Chondrocyte (in vitro differentiated cells): ENCODE data around the gene MORC2. TPM values are rescaled to one million over a fixed set of nuclear protein-coding genes. Genes with fewer than 3 reads are reported as not detected.

ENCODE experiments used
- DNase-seq: peaks from one replicate; pipeline ENCODE4 v3.0.0; 2021; ENCODE audit warnings: mixed read lengths, low spot score
- H3K27ac Mint-ChIP-seq: one replicate; pipeline ENCODE4 v1.8.0; 2021; ENCODE audit warnings: mild to moderate bottlenecking, moderate library complexity, mixed read lengths; ENCODE audit not compliant: unreplicated experiment
- H3K27me3 Mint-ChIP-seq: 2 replicates; pipeline ENCODE4 v1.8.0; 2021; ENCODE audit warnings: low read depth, mixed read lengths
- H3K36me3 Mint-ChIP-seq: 2 replicates; pipeline ENCODE4 v1.8.0; 2021; ENCODE audit warnings: low read depth, mixed read lengths
- H3K4me1 Mint-ChIP-seq: 2 replicates; pipeline ENCODE4 v1.8.0; 2021; ENCODE audit warnings: low read depth, mild to moderate bottlenecking, mixed read lengths
- H3K4me3 Mint-ChIP-seq: one replicate; pipeline ENCODE4 v1.8.0; 2021; ENCODE audit warnings: mild to moderate bottlenecking, moderate library complexity, mixed read lengths; ENCODE audit not compliant: unreplicated experiment
- H3K9me3 Mint-ChIP-seq: 2 replicates; pipeline ENCODE4 v1.8.0; 2021; ENCODE audit warnings: low read depth, mixed read lengths
- total RNA-seq: library from RNA; stranded (reverse); gene quantifications from 3 replicates; pipeline ENCODE4 v1.2.1, GENCODE V29; 2021
- TF ChIP-seq, protein P1 (sequence below): fragments of 200-600 bp; sonication (generic); IDR thresholded peaks from 2 replicates; pipeline ENCODE4 v1.5.0; 2021; ENCODE audit warnings: antibody characterized with exemption, mild to moderate bottlenecking, moderate library complexity

MORC2 gene
- total RNA-seq, 1 donor from 2014 or later = 29.6 TPM

DNA sequence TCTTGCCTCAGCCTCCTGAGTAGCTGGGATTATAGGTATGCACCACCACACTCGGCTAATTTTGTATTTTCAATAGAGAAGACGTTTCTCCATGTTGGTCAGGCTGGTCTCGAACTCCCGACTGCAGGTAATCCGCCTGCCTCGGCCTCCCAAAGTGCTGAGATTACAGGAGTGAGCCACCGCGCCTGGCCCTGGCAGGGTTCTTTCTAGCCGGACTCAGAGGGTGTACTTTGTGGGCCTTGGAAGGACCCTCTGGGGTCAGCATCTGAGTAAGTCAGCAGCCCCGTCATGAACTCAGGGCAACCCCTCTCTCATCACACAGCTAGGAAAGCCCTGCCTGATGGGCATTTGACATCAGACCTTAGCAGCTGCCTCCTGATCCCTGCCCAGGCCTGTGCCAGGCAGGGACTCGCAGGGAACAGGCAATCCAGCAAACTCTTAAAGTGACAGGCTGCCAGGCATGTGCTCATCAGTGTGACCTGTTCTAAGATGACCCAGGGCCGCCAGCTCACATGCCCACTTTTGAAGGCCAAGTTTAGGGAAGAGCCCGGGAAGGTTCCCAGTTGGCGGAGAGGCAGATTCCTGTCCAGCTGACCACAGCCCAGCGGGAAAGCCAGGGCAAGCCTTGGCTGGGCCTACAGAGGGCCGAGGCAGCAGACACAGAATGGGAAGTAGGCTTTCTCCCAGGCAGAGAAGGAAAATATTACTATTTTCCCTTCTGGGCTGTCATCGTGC, 92.9 kb downstream of the MORC2 start:
- Mint-ChIP-seq H3K27me3 (no peaks in the 10 kb centered on the region), H3K27ac (no peak overlapping the region), H3K4me1 (peaks cover 16% of the 10 kb centered on the region), H3K4me3 (no peak overlapping the region), H3K9me3 (no peaks in the 10 kb centered on the region), H3K36me3 (no peaks in the 10 kb centered on the region)
- no peak for DNase-seq
- TF ChIP-seq, protein P1, sequence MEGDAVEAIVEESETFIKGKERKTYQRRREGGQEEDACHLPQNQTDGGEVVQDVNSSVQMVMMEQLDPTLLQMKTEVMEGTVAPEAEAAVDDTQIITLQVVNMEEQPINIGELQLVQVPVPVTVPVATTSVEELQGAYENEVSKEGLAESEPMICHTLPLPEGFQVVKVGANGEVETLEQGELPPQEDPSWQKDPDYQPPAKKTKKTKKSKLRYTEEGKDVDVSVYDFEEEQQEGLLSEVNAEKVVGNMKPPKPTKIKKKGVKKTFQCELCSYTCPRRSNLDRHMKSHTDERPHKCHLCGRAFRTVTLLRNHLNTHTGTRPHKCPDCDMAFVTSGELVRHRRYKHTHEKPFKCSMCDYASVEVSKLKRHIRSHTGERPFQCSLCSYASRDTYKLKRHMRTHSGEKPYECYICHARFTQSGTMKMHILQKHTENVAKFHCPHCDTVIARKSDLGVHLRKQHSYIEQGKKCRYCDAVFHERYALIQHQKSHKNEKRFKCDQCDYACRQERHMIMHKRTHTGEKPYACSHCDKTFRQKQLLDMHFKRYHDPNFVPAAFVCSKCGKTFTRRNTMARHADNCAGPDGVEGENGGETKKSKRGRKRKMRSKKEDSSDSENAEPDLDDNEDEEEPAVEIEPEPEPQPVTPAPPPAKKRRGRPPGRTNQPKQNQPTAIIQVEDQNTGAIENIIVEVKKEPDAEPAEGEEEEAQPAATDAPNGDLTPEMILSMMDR = no peak

Other genes starting within 250 kb of the MORC2 start
- 74.7 to 81.4 TPM (median 76.8 TPM) in 3 replicates for gene TUG1, start 491 bp upstream of the MORC2 start, total RNA-seq
- gene SMTN, start 112.5 kb upstream of the MORC2 start, total RNA-seq = 37.9 to 58.1 TPM (median 47.2 TPM) in 3 replicates
- 200 to 228 TPM (median 217 TPM) in 3 replicates for gene SELENOM, start 138.8 kb upstream of the MORC2 start, total RNA-seq
- gene INPP5J, start 154.2 kb upstream of the MORC2 start, total RNA-seq = 3.5 to 5.9 TPM (median 5.2 TPM) in 3 replicates
- 0.07 to 0.13 TPM in 2 of 3 replicates, not detected in the other for gene PLA2G3, start 171.7 kb upstream of the MORC2 start, total RNA-seq
- gene RNF185, start 191.4 kb upstream of the MORC2 start, total RNA-seq = 28.6 to 36.9 TPM (median 35.8 TPM) in 3 replicates
- 54.4 to 91.0 TPM (median 58.6 TPM) in 3 replicates for gene LIMK2, start 243.5 kb upstream of the MORC2 start, total RNA-seq